ENCODE data around the gene PPP2R2B. TPM values are rescaled to one million over a fixed set of nuclear protein-coding genes. Genes with fewer than 3 reads are reported as not detected.

The PPP2R2B gene
- total RNA-seq, 1 donor = not detected

- H3K4me3 ChIP-seq (ENCODE audit: low read depth, low read length) = no peak overlapping the region
- no peak for DNase-seq (ENCODE audit: low read depth)
- TF ChIP-seq CTCF (IDR thresholded peaks at IDR 0.05; ENCODE audit: insufficient read depth, low read length) = no peak
These were observed 233.7 kb downstream of the PPP2R2B start for GRCh38 chr5:146644831-146645230.

GRCh38 chr5:146643776-146644175, 234.8 kb downstream of the PPP2R2B start:
- no peak overlapping the region for H3K4me3 ChIP-seq (ENCODE audit: low read depth, low read length)
- DNase-seq (ENCODE audit: low read depth) = no peak
- no peak for TF ChIP-seq CTCF (IDR thresholded peaks at IDR 0.05; ENCODE audit: insufficient read depth, low read length)

GRCh38 chr5:146642410-146642809, 236.1 kb downstream of the PPP2R2B start:
- no peak for DNase-seq (ENCODE audit: low read depth)
- no peak for TF ChIP-seq CTCF (IDR thresholded peaks at IDR 0.05; ENCODE audit: insufficient read depth, low read length)
- H3K4me3 ChIP-seq (ENCODE audit: low read depth, low read length) = no peak overlapping the region

- no peak for TF ChIP-seq CTCF (IDR thresholded peaks at IDR 0.05; ENCODE audit: insufficient read depth, low read length)
- H3K4me3 ChIP-seq (ENCODE audit: low read depth, low read length) = no peak overlapping the region
- DNase-seq (ENCODE audit: low read depth) = no peak
These were observed 236.6 kb downstream of the PPP2R2B start for GRCh38 chr5:146641941-146642340.

- no peak overlapping the region for H3K4me3 ChIP-seq (ENCODE audit: low read depth, low read length)
- DNase-seq (ENCODE audit: low read depth) = no peak
- TF ChIP-seq CTCF (IDR thresholded peaks at IDR 0.05; ENCODE audit: insufficient read depth, low read length) = no peak
These were observed 238.2 kb downstream of the PPP2R2B start for GRCh38 chr5:146640285-146640896.

- H3K4me3 ChIP-seq (ENCODE audit: low read depth, low read length) = no peak overlapping the region
- no peak for TF ChIP-seq CTCF (IDR thresholded peaks at IDR 0.05; ENCODE audit: insufficient read depth, low read length)
- no peak for DNase-seq (ENCODE audit: low read depth)
These were observed 243.1 kb downstream of the PPP2R2B start for GRCh38 chr5:146635443-146635842.

GRCh38 chr5:146633323-146633764, 245.2 kb downstream of the PPP2R2B start:
- DNase-seq (ENCODE audit: low read depth) = no peak
- no peak for TF ChIP-seq CTCF (IDR thresholded peaks at IDR 0.05; ENCODE audit: insufficient read depth, low read length)
- no peak overlapping the region for H3K4me3 ChIP-seq (ENCODE audit: low read depth, low read length)
